ENCODE results near the gene IGFN1. TPM values are rescaled to one million over a fixed set of nuclear protein-coding genes. Genes with fewer than 3 reads are reported as not detected.
A peak's percentile ranks its signal among the peaks of the same experiment; 100 is the strongest.
"Not testable (repeated sequence)": the region's sequence is repeated elsewhere in the genome, so short reads cannot be mapped to it uniquely, and the experiment has no call there.

The IGFN1 gene
- total and polyA plus RNA-seq, 4 donors: 0.03 to 0.14 (median 0.08) TPM; not detected in 1

DNA sequence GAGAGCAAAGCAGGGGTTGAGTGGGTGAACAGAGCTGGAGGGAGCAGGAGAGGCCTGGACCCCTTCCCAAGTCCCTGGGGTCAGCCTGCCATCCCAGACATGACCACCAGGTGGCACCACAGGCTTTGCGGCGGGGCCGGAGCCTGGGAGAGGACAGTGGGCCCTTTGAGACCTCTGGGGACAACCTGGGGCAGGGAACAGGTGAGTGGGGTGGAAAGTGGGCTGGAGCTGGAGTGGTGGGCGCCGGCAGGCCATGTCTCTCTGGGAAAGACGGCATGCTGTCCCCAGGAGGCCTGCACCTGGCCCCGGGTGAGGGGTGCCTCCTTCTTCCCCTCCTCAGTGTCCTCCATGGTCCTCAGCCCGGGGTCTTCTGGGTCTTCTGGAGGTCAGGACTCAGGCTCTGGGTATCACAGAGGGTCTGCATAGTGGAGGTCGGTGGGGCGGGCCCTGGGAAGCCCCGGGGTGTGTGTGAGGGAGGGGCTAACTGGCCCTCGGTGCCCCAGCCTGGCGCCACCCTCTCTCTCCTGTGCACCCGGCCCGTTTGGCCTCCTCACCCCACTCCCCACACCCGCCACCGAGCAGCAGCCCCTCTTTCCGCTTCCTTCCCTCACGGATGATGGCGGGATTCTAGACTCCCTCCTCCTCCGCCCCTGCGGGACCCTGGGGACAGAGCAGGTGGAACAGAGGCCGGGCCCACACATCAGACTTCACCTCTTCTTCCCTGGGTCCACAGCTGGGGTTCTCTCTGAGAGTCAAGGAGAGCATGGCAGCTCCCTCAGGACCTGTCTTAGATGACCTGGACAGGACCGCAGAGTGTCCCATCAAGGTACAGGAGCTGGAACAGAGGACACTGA, 64.2 kb downstream of the IGFN1 start:
- H3K9ac ChIP-seq (ENCODE audit: low read depth in 1 of 2, low read length in 2 of 2): no peak overlapping the region
- WGBS: 37% methylated on average over 24 of the region's 24 CpGs
- DNase-seq (ENCODE audit: low spot score): peak; percentile 81
- peaks cover 0 to 2% (median 0%) of the 10 kb centered on the region in 4 donors for H3K4me1 ChIP-seq (ENCODE audit: control insufficient read depth in 4 of 4, insufficient read depth in 4 of 4, low read length in 3 of 4)
- H3K36me3 ChIP-seq (ENCODE audit: control insufficient read depth in 4 of 4, insufficient read depth in 3 of 4, low read depth in 1 of 4, low read length in 3 of 4): no peaks in the 10 kb centered on the region
- TF ChIP-seq RXRA (IDR thresholded peaks at IDR 0.05) (no peak), CTCF (IDR thresholded peaks at IDR 0.05; ENCODE audit: low read depth, low read length, missing input control) (peak; percentile 93), RAD21 (IDR thresholded peaks at IDR 0.05) (peak; percentile 94 to 96), TAF1 (conservative IDR thresholded peaks at IDR 0.05) (no peak), SP1 (IDR thresholded peaks at IDR 0.05) (no peak)
- no peaks in the 10 kb centered on the region for H3K9me3 ChIP-seq (ENCODE audit: control insufficient read depth in 4 of 4, low read length in 3 of 4)
- no peak overlapping the region for H3K27ac ChIP-seq (ENCODE audit: low read depth in 1 of 2, low read length in 2 of 2)
- no peak overlapping the region for H3K4me3 ChIP-seq (ENCODE audit: low read depth in 1 of 3, low read length in 3 of 3)
- peaks cover 0 to 3% (median 1%) of the 10 kb centered on the region in 4 donors for H3K27me3 ChIP-seq (ENCODE audit: control insufficient read depth in 4 of 4, insufficient read depth in 4 of 4, low read length in 3 of 4)

DNA sequence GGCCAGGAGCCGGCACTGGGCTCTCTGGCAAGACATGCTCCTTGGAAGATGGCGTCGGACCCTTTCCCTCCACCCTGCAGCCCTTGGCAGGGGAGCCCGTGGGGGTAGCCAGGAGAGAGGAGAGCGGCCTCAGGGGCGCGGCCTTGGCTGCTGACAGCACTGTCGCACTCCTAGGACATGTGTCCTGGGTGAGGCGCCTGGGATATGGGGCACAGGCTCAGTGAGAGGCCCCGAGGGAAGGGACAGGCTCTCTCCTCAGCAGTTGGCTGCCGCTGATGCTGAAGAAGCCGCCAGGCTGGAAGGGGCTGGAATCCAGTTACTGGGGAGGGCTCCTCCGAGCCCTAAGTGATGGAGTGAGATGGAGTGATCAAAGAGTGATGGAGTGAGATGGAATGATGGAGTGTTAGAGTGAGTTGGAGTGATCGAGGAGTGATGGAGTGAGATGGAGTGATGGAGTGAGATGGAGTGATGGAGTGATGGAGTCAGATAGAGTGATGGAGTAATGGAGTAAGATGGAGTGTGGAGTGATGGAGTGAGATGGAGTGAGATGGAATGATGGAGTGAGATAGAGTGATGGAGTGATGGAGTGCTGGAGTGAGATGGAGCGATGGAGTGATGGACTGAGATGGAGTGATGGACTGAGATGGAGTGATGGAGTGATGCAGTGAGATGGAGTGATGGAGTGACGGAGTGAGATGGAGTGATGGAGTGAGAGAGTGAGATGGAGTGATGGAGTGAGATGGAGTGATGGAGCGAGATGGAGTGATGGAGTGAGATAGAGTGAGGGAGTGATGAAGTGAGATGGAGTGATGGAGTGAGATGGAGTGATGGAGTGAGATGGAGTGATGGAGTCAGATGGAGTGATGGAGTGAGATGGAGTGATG, 65.1 kb downstream of the IGFN1 start:
- Histone ChIP-seq H3K4me3 (ENCODE audit: low read depth in 1 of 3, low read length in 3 of 3) (no peak overlapping the region), H3K9me3 (ENCODE audit: control insufficient read depth in 4 of 4, low read length in 3 of 4) (no peaks in the 10 kb centered on the region), H3K27me3 (ENCODE audit: control insufficient read depth in 4 of 4, insufficient read depth in 4 of 4, low read length in 3 of 4) (peaks cover 0 to 3% (median 2%) of the 10 kb centered on the region in 4 donors), H3K4me1 (ENCODE audit: control insufficient read depth in 4 of 4, insufficient read depth in 4 of 4, low read length in 3 of 4) (peaks cover 0 to 2% (median 0%) of the 10 kb centered on the region in 4 donors), H3K27ac (ENCODE audit: low read depth in 1 of 2, low read length in 2 of 2) (no peak overlapping the region), H3K36me3 (ENCODE audit: control insufficient read depth in 4 of 4, insufficient read depth in 3 of 4, low read depth in 1 of 4, low read length in 3 of 4) (no peaks in the 10 kb centered on the region), H3K9ac (ENCODE audit: low read depth in 1 of 2, low read length in 2 of 2) (no peak overlapping the region)
- no peak for DNase-seq (ENCODE audit: low spot score)
- WGBS: 80% methylated on average over 17 of the region's 17 CpGs
- TF ChIP-seq NR2F2 (IDR thresholded peaks at IDR 0.05) (no peak), CTCF (IDR thresholded peaks at IDR 0.05; ENCODE audit: low read depth, low read length, missing input control) (no peak), ZBTB33 (IDR thresholded peaks at IDR 0.05) (no peak), GABPA (IDR thresholded peaks at IDR 0.05 in 1 of 2, conservative IDR thresholded peaks at IDR 0.05 in 1 of 2) (no peak), SP1 (IDR thresholded peaks at IDR 0.05) (no peak), JUND (IDR thresholded peaks at IDR 0.05) (no peak), FOXA2 (IDR thresholded peaks at IDR 0.05) (no peak), FOXA1 (IDR thresholded peaks at IDR 0.05) (no peak), TAF1 (conservative IDR thresholded peaks at IDR 0.05) (no peak), RAD21 (IDR thresholded peaks at IDR 0.05) (no peak), EGR1 (IDR thresholded peaks at IDR 0.05; ENCODE audit: low read depth in 2 of 2) (no peak), RXRA (IDR thresholded peaks at IDR 0.05) (no peak), YY1 (IDR thresholded peaks at IDR 0.05) (no peak)
- TF ChIP-seq, protein P1, sequence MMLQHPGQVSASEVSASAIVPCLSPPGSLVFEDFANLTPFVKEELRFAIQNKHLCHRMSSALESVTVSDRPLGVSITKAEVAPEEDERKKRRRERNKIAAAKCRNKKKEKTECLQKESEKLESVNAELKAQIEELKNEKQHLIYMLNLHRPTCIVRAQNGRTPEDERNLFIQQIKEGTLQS (IDR thresholded peaks at IDR 0.05): no peak
- TF ChIP-seq, protein P2, sequence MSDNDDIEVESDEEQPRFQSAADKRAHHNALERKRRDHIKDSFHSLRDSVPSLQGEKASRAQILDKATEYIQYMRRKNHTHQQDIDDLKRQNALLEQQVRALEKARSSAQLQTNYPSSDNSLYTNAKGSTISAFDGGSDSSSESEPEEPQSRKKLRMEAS (IDR thresholded peaks at IDR 0.05): no peak

DNA sequence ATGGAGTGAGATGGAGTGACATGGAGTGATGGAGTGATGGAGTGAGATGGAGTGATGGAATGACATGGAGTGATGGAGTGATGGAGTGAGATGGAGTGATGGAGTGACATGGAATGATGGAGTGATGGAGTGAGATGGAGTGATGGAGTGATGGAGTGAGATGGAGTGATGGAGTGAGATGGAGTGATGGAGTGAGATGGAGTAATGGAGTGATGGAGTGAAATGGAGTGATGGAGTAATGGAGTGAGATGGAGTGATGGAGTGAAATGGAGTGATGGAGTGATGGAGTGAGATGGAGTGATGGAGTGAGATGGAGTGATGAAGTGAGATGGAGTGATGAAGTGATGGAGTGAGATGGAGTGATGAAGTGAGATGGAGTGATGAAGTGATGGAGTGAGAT, 67.5 kb downstream of the IGFN1 start:
- H3K27ac ChIP-seq (ENCODE audit: low read depth in 1 of 2, low read length in 2 of 2); H3K27me3 ChIP-seq (ENCODE audit: control insufficient read depth in 4 of 4, insufficient read depth in 4 of 4, low read length in 3 of 4); H3K4me3 ChIP-seq (ENCODE audit: low read depth in 1 of 3, low read length in 3 of 3); DNase-seq (ENCODE audit: low spot score); H3K9me3 ChIP-seq (ENCODE audit: control insufficient read depth in 4 of 4, low read length in 3 of 4); H3K36me3 ChIP-seq (ENCODE audit: control insufficient read depth in 4 of 4, insufficient read depth in 3 of 4, low read depth in 1 of 4, low read length in 3 of 4); H3K9ac ChIP-seq (ENCODE audit: low read depth in 1 of 2, low read length in 2 of 2); H3K4me1 ChIP-seq (ENCODE audit: control insufficient read depth in 4 of 4, insufficient read depth in 4 of 4, low read length in 3 of 4): not testable (repeated sequence)
